ENCODE results near the gene LSM11. TPM values are rescaled to one million over a fixed set of nuclear protein-coding genes. Genes with fewer than 3 reads are reported as not detected.

The LSM11 gene
- total RNA-seq, 5 donors from 2014 or later (not counting 1 experiment from before 2014, with no cell fraction given), result 1.7 to 4.2 (median 3.9) TPM

GRCh38 chr5:157756122-157756521 is 12.6 kb downstream of the LSM11 start:
- Histone ChIP-seq H3K4me1 (ENCODE audit: control insufficient read depth in 1 of 2, extremely low read depth in 1 of 2, insufficient read depth in 2 of 2, low read length in 2 of 2) (no peaks in the 10 kb centered on the region), H3K9me3 (no peaks in the 10 kb centered on the region), H3K4me3 (ENCODE audit: control insufficient read depth in 1 of 2, extremely low read depth in 1 of 2, low read length in 1 of 2) (no peak overlapping the region), H3K36me3 (ENCODE audit: control insufficient read depth in 2 of 2, extremely low read depth in 1 of 2, insufficient read depth in 1 of 2, low read length in 1 of 2) (peaks cover 6 to 30% of the 10 kb centered on the region in 2 donors), H3K27me3 (replicated peaks in 1 of 2; ENCODE audit: control insufficient read depth in 2 of 2, extremely low read depth in 1 of 2, insufficient read depth in 2 of 2, low read length in 1 of 2) (no peaks in the 10 kb centered on the region), H3K27ac (ENCODE audit: low read length) (no peak overlapping the region)
- ATAC-seq (replicated peaks in 1 of 4) (no peak), DNase-seq (no peak)
- H3K4me1 Mint-ChIP-seq, result no peaks in the 10 kb centered on the region
- 100% methylated on average over 2 of the region's 3 CpGs for WGBS (ENCODE audit: insufficient coverage)
- H3K27ac Mint-ChIP-seq, result no peak overlapping the region
- ChIA-PET CTCF (no interaction called here), POLR2A (no interaction called here)
- H3K36me3 Mint-ChIP-seq, result peaks cover 41% of the 10 kb centered on the region
- no peak overlapping the region for H3K4me3 Mint-ChIP-seq
- H3K9me3 Mint-ChIP-seq, result no peaks in the 10 kb centered on the region
- H3K27me3 Mint-ChIP-seq, result no peaks in the 10 kb centered on the region

DNA sequence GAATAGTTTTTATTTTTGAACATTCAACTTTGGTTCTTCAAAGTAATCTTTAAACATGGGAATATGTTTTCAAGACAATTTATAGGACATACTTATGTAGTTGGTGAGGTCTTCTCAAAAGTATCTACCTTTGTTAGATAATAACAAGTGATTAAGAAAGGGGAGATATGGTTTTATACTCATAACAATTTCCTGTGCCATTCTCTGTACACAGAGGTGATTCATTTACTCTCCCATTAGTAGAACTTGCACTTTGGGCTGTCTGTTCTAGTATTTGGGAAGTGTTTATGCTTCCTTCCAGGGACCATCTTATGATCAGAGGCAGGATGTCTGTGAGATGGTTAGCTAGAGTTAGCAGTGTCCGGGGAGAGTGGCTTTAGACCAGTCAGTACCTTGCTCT is 15.2 kb downstream of the LSM11 start:
- no peak overlapping the region for H3K27ac ChIP-seq (ENCODE audit: low read length)
- no peaks in the 10 kb centered on the region for H3K9me3 ChIP-seq
- no peak overlapping the region for H3K4me3 ChIP-seq (ENCODE audit: control insufficient read depth in 1 of 2, extremely low read depth in 1 of 2, low read length in 1 of 2)
- 90% methylated on average over 1 of the region's 1 CpG for WGBS (ENCODE audit: insufficient coverage)
- H3K4me1 ChIP-seq (ENCODE audit: control insufficient read depth in 1 of 2, extremely low read depth in 1 of 2, insufficient read depth in 2 of 2, low read length in 2 of 2), result no peaks in the 10 kb centered on the region
- POLR2A ChIA-PET, result no interaction called here
- CTCF ChIA-PET, result no interaction called here
- Mint-ChIP-seq H3K27me3 (no peaks in the 10 kb centered on the region), H3K36me3 (peaks cover 29% of the 10 kb centered on the region), H3K4me1 (peaks cover 0 to 4% (median 3%) of the 10 kb centered on the region in 3 donors), H3K27ac (no peak overlapping the region), H3K4me3 (no peak overlapping the region), H3K9me3 (no peaks in the 10 kb centered on the region)
- ATAC-seq (replicated peaks in 1 of 4) (no peak), DNase-seq (no peak)
- peaks cover 6 to 19% of the 10 kb centered on the region in 2 donors for H3K36me3 ChIP-seq (ENCODE audit: control insufficient read depth in 2 of 2, extremely low read depth in 1 of 2, insufficient read depth in 1 of 2, low read length in 1 of 2)
- no peaks in the 10 kb centered on the region for H3K27me3 ChIP-seq (replicated peaks in 1 of 2; ENCODE audit: control insufficient read depth in 2 of 2, extremely low read depth in 1 of 2, insufficient read depth in 2 of 2, low read length in 1 of 2)

- no peaks in the 10 kb centered on the region for H3K27me3 Mint-ChIP-seq
- H3K4me1 Mint-ChIP-seq, result peaks cover 0 to 4% (median 3%) of the 10 kb centered on the region in 3 donors
- no CpG with 5 or more reads among the region's 10 CpGs for WGBS (ENCODE audit: insufficient coverage)
- no peaks in the 10 kb centered on the region for H3K4me1 ChIP-seq (ENCODE audit: control insufficient read depth in 1 of 2, extremely low read depth in 1 of 2, insufficient read depth in 2 of 2, low read length in 2 of 2)
- H3K27ac Mint-ChIP-seq, result no peak overlapping the region
- ChIA-PET POLR2A (no interaction called here), CTCF (interaction anchor here (0.5 to 1.4 kb wide), 14 partner anchors 8 to 1370 kb away, joined by 3 to 5 read pairs (median 4); a partner anchor contains a TSS)
- no peak overlapping the region for H3K4me3 Mint-ChIP-seq
- H3K4me3 ChIP-seq (ENCODE audit: control insufficient read depth in 1 of 2, extremely low read depth in 1 of 2, low read length in 1 of 2), result no peak overlapping the region
- peak; percentile 71 to 79 (median 76) for ATAC-seq (replicated peaks in 1 of 4)
- H3K27me3 ChIP-seq (replicated peaks in 1 of 2; ENCODE audit: control insufficient read depth in 2 of 2, extremely low read depth in 1 of 2, insufficient read depth in 2 of 2, low read length in 1 of 2), result peaks cover 0 to 3% of the 10 kb centered on the region in 2 experiments
- no peaks in the 10 kb centered on the region for H3K9me3 ChIP-seq
- no peak overlapping the region for H3K27ac ChIP-seq (ENCODE audit: low read length)
- no peaks in the 10 kb centered on the region for H3K36me3 ChIP-seq (ENCODE audit: control insufficient read depth in 2 of 2, extremely low read depth in 1 of 2, insufficient read depth in 1 of 2, low read length in 1 of 2)
- H3K9me3 Mint-ChIP-seq, result no peaks in the 10 kb centered on the region
- DNase-seq, result peak in 5 of 35 experiments; percentile 6 to 62 (median 23)
- H3K36me3 Mint-ChIP-seq, result peaks cover 10% of the 10 kb centered on the region
Measured at GRCh38 chr5:157761690-157762621, 18.4 kb downstream of the LSM11 start.

GRCh38 chr5:157764531-157764930 is 21.0 kb downstream of the LSM11 start:
- Histone ChIP-seq H3K4me1 (ENCODE audit: control insufficient read depth in 1 of 2, extremely low read depth in 1 of 2, insufficient read depth in 2 of 2, low read length in 2 of 2) (no peaks in the 10 kb centered on the region), H3K27me3 (replicated peaks in 1 of 2; ENCODE audit: control insufficient read depth in 2 of 2, extremely low read depth in 1 of 2, insufficient read depth in 2 of 2, low read length in 1 of 2) (peaks cover 0 to 3% of the 10 kb centered on the region in 2 experiments), H3K9me3 (no peaks in the 10 kb centered on the region), H3K36me3 (ENCODE audit: control insufficient read depth in 2 of 2, extremely low read depth in 1 of 2, insufficient read depth in 1 of 2, low read length in 1 of 2) (no peaks in the 10 kb centered on the region), H3K27ac (ENCODE audit: low read length) (no peak overlapping the region), H3K4me3 (ENCODE audit: control insufficient read depth in 1 of 2, extremely low read depth in 1 of 2, low read length in 1 of 2) (no peak overlapping the region)
- Mint-ChIP-seq H3K27ac (no peak overlapping the region), H3K4me1 (peaks cover 0 to 4% (median 3%) of the 10 kb centered on the region in 3 donors), H3K4me3 (no peak overlapping the region), H3K36me3 (peaks cover 10% of the 10 kb centered on the region), H3K27me3 (no peaks in the 10 kb centered on the region), H3K9me3 (no peaks in the 10 kb centered on the region)
- WGBS (ENCODE audit: insufficient coverage), result 100% methylated on average over 4 of the region's 6 CpGs
- ChIA-PET CTCF (interaction anchor here in 1 of 2 donors (1.3 kb wide), 1 partner anchor 184 kb away, joined by 4 read pairs; no protein-coding TSS in a partner anchor), POLR2A (no interaction called here)
- ATAC-seq (replicated peaks in 1 of 4) (no peak), DNase-seq (no peak)

DNA sequence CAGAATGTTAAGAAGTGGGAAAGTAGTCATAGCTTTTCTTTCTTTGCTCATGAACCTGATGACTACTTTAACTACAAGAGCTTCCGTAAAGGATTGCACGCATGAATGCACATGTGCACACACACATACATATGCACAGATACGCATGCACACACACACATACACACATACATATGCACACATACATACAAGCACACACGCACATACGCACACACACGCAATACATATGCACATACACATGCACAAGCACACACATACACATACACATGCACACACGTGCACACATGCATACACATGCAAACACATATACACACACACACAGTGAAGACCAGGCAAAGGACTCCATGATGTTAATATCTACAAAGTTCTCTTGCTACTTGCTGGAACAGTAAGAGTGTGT is 22.9 kb downstream of the LSM11 start:
- peaks cover under 1% of the 10 kb centered on the region for H3K36me3 Mint-ChIP-seq
- POLR2A ChIA-PET, result no interaction called here
- DNase-seq (no peak), ATAC-seq (replicated peaks in 1 of 4) (no peak)
- H3K4me3 Mint-ChIP-seq, result no peak overlapping the region
- Histone ChIP-seq H3K4me1 (ENCODE audit: control insufficient read depth in 1 of 2, extremely low read depth in 1 of 2, insufficient read depth in 2 of 2, low read length in 2 of 2) (no peaks in the 10 kb centered on the region), H3K36me3 (ENCODE audit: control insufficient read depth in 2 of 2, extremely low read depth in 1 of 2, insufficient read depth in 1 of 2, low read length in 1 of 2) (no peaks in the 10 kb centered on the region), H3K4me3 (ENCODE audit: control insufficient read depth in 1 of 2, extremely low read depth in 1 of 2, low read length in 1 of 2) (no peak overlapping the region), H3K27me3 (replicated peaks in 1 of 2; ENCODE audit: control insufficient read depth in 2 of 2, extremely low read depth in 1 of 2, insufficient read depth in 2 of 2, low read length in 1 of 2) (peaks cover 0 to 8% of the 10 kb centered on the region in 2 experiments), H3K27ac (ENCODE audit: low read length) (no peak overlapping the region), H3K9me3 (no peaks in the 10 kb centered on the region)
- 86% methylated on average over 6 of the region's 7 CpGs for WGBS (ENCODE audit: insufficient coverage)
- H3K27ac Mint-ChIP-seq, result no peak overlapping the region
- CTCF ChIA-PET, result no interaction called here
- peaks cover 0 to 1% of the 10 kb centered on the region in 2 donors for H3K27me3 Mint-ChIP-seq
- peaks cover 0 to 3% (median 1%) of the 10 kb centered on the region in 3 donors for H3K9me3 Mint-ChIP-seq
- H3K4me1 Mint-ChIP-seq, result peaks cover 0 to 4% (median 3%) of the 10 kb centered on the region in 3 donors

GRCh38 chr5:157766902-157767301 is 23.4 kb downstream of the LSM11 start:
- H3K4me1 ChIP-seq (ENCODE audit: control insufficient read depth in 1 of 2, extremely low read depth in 1 of 2, insufficient read depth in 2 of 2, low read length in 2 of 2), result no peaks in the 10 kb centered on the region
- no CpG with 5 or more reads among the region's 1 CpG for WGBS (ENCODE audit: insufficient coverage)
- H3K36me3 ChIP-seq (ENCODE audit: control insufficient read depth in 2 of 2, extremely low read depth in 1 of 2, insufficient read depth in 1 of 2, low read length in 1 of 2), result no peaks in the 10 kb centered on the region
- ChIA-PET POLR2A (no interaction called here), CTCF (no interaction called here)
- DNase-seq (no peak), ATAC-seq (replicated peaks in 1 of 4) (no peak)
- Mint-ChIP-seq H3K27ac (no peak overlapping the region), H3K27me3 (peaks cover 0 to 1% of the 10 kb centered on the region in 2 donors), H3K9me3 (peaks cover 0 to 3% (median 1%) of the 10 kb centered on the region in 3 donors), H3K36me3 (no peaks in the 10 kb centered on the region), H3K4me1 (peaks cover 0 to 2% (median 2%) of the 10 kb centered on the region in 3 donors), H3K4me3 (no peak overlapping the region)
- H3K9me3 ChIP-seq, result no peaks in the 10 kb centered on the region
- no peak overlapping the region for H3K27ac ChIP-seq (ENCODE audit: low read length)
- no peak overlapping the region for H3K4me3 ChIP-seq (ENCODE audit: control insufficient read depth in 1 of 2, extremely low read depth in 1 of 2, low read length in 1 of 2)
- peaks cover 0 to 8% of the 10 kb centered on the region in 2 experiments for H3K27me3 ChIP-seq (replicated peaks in 1 of 2; ENCODE audit: control insufficient read depth in 2 of 2, extremely low read depth in 1 of 2, insufficient read depth in 2 of 2, low read length in 1 of 2)

Data from T-cell (primary cell).